LNCaP clone FGC (cell line): ENCODE data around the gene SMAGP.
"Not testable (repeated sequence)": the region's sequence is repeated elsewhere in the genome, so short reads cannot be mapped to it uniquely, and the experiment has no call there.

Experiments used
- DNase-seq: peaks from one replicate; pipeline ENCODE4 v3.0.0-alpha.2; 2011; ENCODE audit warnings: low read depth
- H3K4me3 ChIP-seq: 2 replicates; pipeline ENCODE4 v1.5.1; 2011; ENCODE audit warnings: mild to moderate bottlenecking, low read depth, low read length, control low read depth
- TF ChIP-seq, protein P1 (sequence below): IDR thresholded peaks from 2 replicates; pipeline ENCODE4 v1.5.1; 2012; ENCODE audit warnings: mild to moderate bottlenecking; ENCODE audit not compliant: control insufficient read depth, insufficient read depth; ENCODE audit errors: extremely low read depth

SMAGP gene

DNA sequence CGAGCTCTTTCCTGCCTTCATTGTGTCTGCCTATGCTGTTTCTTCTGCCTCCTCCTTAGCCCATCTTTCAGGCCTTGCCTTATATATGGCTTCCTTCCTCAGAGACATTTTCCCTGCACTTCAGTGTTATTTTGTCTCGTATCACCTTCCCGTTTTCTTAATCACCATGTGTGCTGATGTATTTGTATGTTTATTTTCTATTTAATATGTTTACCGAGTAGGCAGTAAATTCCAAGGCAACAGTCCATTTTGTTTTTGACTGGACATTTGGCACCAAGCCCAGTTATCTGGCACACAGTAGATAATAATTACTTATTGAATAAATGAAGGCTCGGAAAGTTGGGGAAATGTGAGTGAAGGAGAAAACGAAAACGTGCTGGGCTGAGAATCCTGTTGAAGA lies 47.8 kb downstream of the SMAGP start:
- peak overlapping the region; percentile 24 for H3K4me3 ChIP-seq
- TF ChIP-seq, protein P1, sequence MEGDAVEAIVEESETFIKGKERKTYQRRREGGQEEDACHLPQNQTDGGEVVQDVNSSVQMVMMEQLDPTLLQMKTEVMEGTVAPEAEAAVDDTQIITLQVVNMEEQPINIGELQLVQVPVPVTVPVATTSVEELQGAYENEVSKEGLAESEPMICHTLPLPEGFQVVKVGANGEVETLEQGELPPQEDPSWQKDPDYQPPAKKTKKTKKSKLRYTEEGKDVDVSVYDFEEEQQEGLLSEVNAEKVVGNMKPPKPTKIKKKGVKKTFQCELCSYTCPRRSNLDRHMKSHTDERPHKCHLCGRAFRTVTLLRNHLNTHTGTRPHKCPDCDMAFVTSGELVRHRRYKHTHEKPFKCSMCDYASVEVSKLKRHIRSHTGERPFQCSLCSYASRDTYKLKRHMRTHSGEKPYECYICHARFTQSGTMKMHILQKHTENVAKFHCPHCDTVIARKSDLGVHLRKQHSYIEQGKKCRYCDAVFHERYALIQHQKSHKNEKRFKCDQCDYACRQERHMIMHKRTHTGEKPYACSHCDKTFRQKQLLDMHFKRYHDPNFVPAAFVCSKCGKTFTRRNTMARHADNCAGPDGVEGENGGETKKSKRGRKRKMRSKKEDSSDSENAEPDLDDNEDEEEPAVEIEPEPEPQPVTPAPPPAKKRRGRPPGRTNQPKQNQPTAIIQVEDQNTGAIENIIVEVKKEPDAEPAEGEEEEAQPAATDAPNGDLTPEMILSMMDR: no peak
- peak; percentile 98 for DNase-seq

DNA sequence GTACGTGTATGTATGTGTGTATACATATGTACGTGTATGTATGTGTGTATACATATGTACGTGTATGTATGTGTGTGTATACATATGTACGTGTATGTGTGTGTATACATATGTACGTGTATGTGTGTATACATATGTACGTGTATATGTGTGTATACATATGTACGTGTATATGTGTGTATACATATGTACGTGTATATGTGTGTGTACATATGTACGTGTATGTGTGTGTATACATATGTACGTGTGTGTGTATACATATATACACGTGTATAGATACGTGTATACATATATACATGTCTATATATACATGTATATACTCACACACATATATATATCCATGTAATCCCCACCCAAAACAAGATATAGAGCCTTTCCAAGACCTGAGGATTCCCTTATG lies 50.4 kb downstream of the SMAGP start:
- H3K4me3 ChIP-seq, DNase-seq: not testable (repeated sequence)

DNA sequence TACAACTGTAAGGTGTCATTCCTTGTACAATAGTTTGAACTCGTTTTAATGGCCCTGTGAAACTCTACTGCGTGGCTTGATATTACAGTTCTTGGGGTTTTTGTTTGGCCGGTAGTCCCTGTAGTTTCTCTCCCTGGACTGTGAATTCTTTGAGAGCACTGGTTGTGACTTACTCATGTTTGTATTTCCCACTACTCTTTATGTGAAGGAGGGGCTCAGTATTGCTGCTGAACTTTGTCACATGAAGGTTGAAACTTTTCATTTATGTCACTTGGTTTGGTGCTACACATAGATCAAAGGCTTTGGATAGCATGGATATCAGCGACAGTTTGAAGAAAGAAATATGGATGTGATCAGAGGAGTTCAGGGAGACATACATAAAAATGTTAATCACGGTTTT lies 50.9 kb downstream of the SMAGP start:
- H3K4me3 ChIP-seq: no peak overlapping the region
- DNase-seq: no peak
- TF ChIP-seq, protein P1: no peak

DNA sequence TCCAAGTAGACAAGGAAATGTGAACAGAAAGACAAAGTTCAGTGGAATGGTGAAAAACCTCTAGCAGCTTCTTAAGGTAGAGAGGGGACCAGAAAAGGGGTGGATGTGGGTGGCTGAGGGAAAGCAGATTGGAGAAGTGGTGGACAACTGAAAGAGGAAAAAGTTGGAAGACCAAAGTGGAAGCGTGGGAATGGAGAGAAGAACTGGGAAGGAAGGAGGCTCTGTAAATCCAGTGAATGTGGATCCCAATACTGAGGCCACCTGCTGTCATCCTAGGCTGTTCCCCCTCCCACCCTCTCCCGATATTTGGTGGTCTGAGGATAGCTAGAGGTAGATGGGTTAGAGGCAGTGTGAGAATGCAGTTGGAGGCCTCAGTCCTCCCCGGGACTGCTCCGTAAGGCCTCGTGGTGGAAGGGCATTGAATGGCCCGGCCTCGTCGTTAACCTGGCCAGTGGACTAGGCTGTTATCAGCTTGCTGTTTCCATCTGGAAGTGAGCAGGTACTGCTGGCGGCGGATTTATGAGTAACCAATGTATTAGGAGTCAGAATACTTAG lies 51.5 kb downstream of the SMAGP start:
- H3K4me3 ChIP-seq: no peak overlapping the region
- DNase-seq: no peak
- TF ChIP-seq, protein P1: no peak

DNA sequence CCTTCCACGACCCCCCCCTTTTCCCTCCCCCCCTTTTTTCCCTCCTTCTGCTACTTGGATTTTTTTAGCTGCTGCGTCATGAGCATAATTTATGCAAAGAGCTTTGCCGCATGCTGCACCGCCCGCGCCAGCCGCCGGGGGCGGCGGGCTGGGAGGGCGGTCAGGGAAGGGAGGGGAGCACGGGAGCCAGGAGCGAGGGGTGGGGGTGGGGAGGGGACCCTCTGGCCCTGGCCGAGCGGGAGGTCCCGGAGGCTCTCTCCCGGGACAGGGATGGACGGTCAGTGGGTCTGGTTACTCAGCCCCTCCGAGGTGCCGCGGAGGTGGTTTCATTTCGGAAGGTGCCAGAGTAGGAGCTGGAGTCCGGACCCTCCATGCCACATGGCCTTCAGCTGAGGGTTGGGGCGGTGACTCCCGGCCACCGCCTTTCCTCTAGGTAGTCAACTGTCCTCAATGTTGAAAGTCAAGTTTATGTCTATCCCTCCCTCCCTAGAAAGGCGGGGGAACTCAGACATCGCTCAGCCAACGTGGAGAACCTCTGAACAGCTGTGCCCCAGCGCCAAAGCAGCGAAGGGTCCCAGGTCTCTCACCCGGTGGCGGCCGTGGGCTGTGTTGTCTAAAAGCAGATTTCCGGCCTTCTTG lies 52.1 kb downstream of the SMAGP start, which contains the start of gene POU6F1:
POU6F1 (minus strand) TSS at position 95 of the 639 bp plus-strand sequence. CDS start 11,226 bp downstream, outside the sequence.
- TF ChIP-seq, protein P1: no peak

DNA sequence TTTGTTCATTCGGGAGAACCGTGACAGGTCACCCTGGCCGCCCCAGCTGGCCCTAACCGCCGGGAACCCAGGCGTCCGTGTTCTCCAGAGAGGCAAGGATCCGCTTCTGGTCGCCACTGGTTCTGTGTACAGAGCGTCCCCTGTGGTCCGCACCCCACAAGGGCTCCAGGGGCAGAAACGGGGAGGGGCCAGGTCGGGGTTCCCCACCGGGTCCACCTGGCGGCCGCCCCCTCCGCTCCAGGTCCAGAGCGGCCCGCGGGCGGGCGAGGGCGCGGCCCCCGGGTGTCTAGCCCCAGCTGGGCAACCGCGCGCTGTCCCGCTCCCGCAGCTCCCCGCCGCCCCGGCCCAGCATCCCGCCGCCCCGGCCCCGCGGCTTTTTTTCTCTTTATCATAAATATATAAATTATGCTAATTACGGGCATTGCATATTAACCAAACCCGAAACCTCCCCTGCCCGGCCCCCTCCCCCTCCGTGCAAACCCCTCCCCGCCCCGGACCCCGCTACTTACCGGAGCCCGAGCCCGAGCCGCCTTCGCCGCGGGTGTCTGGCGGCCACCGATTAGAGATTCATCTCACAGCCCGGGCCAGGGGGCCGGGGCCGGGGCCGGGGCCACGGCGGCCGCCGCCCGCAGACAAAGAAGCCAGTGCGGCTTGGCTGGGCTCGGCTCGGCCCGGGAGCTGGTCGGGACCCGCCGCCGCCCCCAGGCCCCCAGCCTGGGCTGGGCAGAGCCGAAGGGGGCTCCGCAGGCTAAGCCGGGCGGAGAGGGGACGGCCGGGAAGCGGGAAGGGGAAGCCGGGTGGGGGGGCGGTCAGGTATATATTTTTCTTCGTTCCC lies 52.9 kb downstream of the SMAGP start:
- DNase-seq: no peak

More for the DNA sequence above, 52.1 kb downstream of the SMAGP start, which contains the start of gene POU6F1:
- H3K4me3 ChIP-seq: no peak within 1 kb of the TSS
- DNase-seq: no peak

DNA sequence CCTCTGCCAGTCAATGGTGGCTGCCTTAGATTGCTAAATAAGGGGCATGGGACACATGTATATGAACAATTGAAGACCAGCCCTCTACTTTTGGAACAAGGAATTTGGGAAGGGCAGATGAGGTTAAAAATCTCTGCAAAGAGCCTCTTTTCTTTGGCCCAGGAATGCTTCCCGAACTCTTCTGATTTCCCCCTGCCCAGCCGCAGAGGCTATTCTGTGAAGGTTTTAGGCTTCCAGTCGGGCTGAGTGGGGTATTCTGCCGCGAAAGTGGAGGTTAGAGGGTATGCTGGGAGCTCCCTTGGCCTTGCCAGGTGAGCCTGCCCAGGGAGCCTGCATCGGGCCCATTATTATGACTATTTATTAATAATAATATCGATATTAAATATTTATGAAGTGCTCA lies 53.6 kb downstream of the SMAGP start:
- TF ChIP-seq, protein P1: no peak
- no peak for DNase-seq
- H3K4me3 ChIP-seq: no peak overlapping the region

More for the DNA sequence above, 52.9 kb downstream of the SMAGP start:
- TF ChIP-seq, protein P1: no peak
- H3K4me3 ChIP-seq: no peak overlapping the region
